ENCODE measurements around the gene STAC2.

STAC2 gene

GRCh38 chr17:39209317-39210092 is 16.2 kb downstream of the STAC2 start:
- DNase-seq, result peak; percentile 26

- DNase-seq, result peak; percentile 57
Observed at GRCh38 chr17:39208893-39209292, 16.9 kb downstream of the STAC2 start.

- DNase-seq, result peak; percentile 45
Observed at GRCh38 chr17:39208136-39208535, 17.6 kb downstream of the STAC2 start.

GRCh38 chr17:39205112-39205526 is 20.6 kb downstream of the STAC2 start:
- no peak for DNase-seq

- no peak for DNase-seq
Observed at GRCh38 chr17:39204245-39204644, 21.5 kb downstream of the STAC2 start.

- DNase-seq, result no peak
Observed at GRCh38 chr17:39200957-39201510, 24.7 kb downstream of the STAC2 start.

- no peak for DNase-seq
Observed at GRCh38 chr17:39200070-39200879, 25.5 kb downstream of the STAC2 start, which contains the start of gene RPL19. TSS of gene RPL19 (plus strand) at chr17:39200283. CDS start at chr17:39200345, 62 bp downstream.

- peak; percentile 95 for DNase-seq
Observed at GRCh38 chr17:39199820-39200069, 26.0 kb downstream of the STAC2 start.

GRCh38 chr17:39198186-39198566 is 27.6 kb downstream of the STAC2 start:
- no peak for DNase-seq

- peak; percentile 76 for DNase-seq
Observed at GRCh38 chr17:39197380-39198185, 28.2 kb downstream of the STAC2 start, which contains the start of gene CACNB1. TSS of gene CACNB1 (minus strand) at chr17:39197669. CDS start at chr17:39197495, 174 bp downstream.

GRCh38 chr17:39196808-39197291 is 28.9 kb downstream of the STAC2 start:
- DNase-seq, result no peak

- DNase-seq, result no peak
Observed at GRCh38 chr17:39196241-39196807, 29.4 kb downstream of the STAC2 start.

GRCh38 chr17:39195568-39196160 is 30.1 kb downstream of the STAC2 start:
- no peak for DNase-seq

GRCh38 chr17:39194985-39195524 is 30.7 kb downstream of the STAC2 start:
- no peak for DNase-seq

GRCh38 chr17:39194089-39194984 is 31.4 kb downstream of the STAC2 start:
- DNase-seq, result no peak

GRCh38 chr17:39193346-39193745 is 32.4 kb downstream of the STAC2 start:
- DNase-seq, result no peak

- no peak for DNase-seq
Observed at GRCh38 chr17:39192901-39193300, 32.8 kb downstream of the STAC2 start.

GRCh38 chr17:39191750-39192510 is 33.8 kb downstream of the STAC2 start:
- no peak for DNase-seq

- DNase-seq, result no peak
Observed at GRCh38 chr17:39187152-39187830, 38.5 kb downstream of the STAC2 start.

All from HCEC 1CT (cell line).